Activated CD4-positive, alpha-beta T cell treated with anti-CD3 and anti-CD28 coated beads for 36 hours (primary cell): ENCODE data around the gene SEMA6B. TPM values are rescaled to one million over a fixed set of nuclear protein-coding genes. Genes with fewer than 3 reads are reported as not detected.

Experiments
- ATAC-seq: fragments of 200-7000 bp; cut with Tn5 transposase; one replicate; pipeline ENCODE4 v1.10.0; 2021; ENCODE audit warnings: mild to moderate bottlenecking, moderate library complexity
- CTCF ChIA-PET: fragments of 350-600 bp; sonication (Branson Sonifier 250); formaldehyde crosslinking; loops from one replicate; lab custom pipeline; 2021; ENCODE audit warnings: antibody characterized with exemption; lab: Charles Lee
- POLR2A ChIA-PET: fragments of 350-600 bp; sonication (Branson Sonifier 250); formaldehyde crosslinking; loops from one replicate; lab custom pipeline; 2021; ENCODE audit warnings: antibody characterized with exemption, inconsistent platforms; lab: Charles Lee
- DNase-seq: peaks from one replicate; pipeline ENCODE4 v3.0.0-alpha.2; 2020
- H3K27ac Mint-ChIP-seq: one replicate; pipeline ENCODE4 v1.8.0; 2021; ENCODE audit warnings: mixed read lengths
- H3K27me3 Mint-ChIP-seq: one replicate; pipeline ENCODE4 v1.8.0; 2021; ENCODE audit warnings: mixed read lengths
- H3K36me3 Mint-ChIP-seq: one replicate; pipeline ENCODE4 v1.8.0; 2021; ENCODE audit warnings: low read depth, mixed read lengths
- H3K4me1 Mint-ChIP-seq: one replicate; pipeline ENCODE4 v1.8.0; 2021; ENCODE audit warnings: mixed read lengths
- H3K4me3 Mint-ChIP-seq: one replicate; pipeline ENCODE4 v1.8.0; 2021; ENCODE audit warnings: mild to moderate bottlenecking, moderate library complexity, mixed read lengths
- H3K9me3 Mint-ChIP-seq: one replicate; pipeline ENCODE4 v1.8.0; 2021; ENCODE audit warnings: low read depth, mixed read lengths
- intact Hi-C, 2 experiments: fragments of 100-400 bp; cut with DNase I in 1 of 2; cut with micrococcal nuclease in 1 of 2; formaldehyde crosslinking; loops; one replicate each; pipeline versions ENCODE4 v1.14.2 to v1.15.1; 2022 to 2024; cut with DNase I, micrococcal nuclease
- total RNA-seq, 2 experiments: library from RNA; stranded (reverse); gene quantifications; one replicate each; pipeline ENCODE4 v1.2.3, GENCODE V29; 2021

SEMA6B gene, protein sequence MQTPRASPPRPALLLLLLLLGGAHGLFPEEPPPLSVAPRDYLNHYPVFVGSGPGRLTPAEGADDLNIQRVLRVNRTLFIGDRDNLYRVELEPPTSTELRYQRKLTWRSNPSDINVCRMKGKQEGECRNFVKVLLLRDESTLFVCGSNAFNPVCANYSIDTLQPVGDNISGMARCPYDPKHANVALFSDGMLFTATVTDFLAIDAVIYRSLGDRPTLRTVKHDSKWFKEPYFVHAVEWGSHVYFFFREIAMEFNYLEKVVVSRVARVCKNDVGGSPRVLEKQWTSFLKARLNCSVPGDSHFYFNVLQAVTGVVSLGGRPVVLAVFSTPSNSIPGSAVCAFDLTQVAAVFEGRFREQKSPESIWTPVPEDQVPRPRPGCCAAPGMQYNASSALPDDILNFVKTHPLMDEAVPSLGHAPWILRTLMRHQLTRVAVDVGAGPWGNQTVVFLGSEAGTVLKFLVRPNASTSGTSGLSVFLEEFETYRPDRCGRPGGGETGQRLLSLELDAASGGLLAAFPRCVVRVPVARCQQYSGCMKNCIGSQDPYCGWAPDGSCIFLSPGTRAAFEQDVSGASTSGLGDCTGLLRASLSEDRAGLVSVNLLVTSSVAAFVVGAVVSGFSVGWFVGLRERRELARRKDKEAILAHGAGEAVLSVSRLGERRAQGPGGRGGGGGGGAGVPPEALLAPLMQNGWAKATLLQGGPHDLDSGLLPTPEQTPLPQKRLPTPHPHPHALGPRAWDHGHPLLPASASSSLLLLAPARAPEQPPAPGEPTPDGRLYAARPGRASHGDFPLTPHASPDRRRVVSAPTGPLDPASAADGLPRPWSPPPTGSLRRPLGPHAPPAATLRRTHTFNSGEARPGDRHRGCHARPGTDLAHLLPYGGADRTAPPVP
- total RNA-seq = not detected

GRCh38 chr19:4559569-4559968 is at the start of gene SEMA6B:
TSS of gene SEMA6B (minus strand) at chr19:4559684. CDS start at chr19:4558457, 1,227 bp downstream.
- no peak for ATAC-seq
- H3K36me3 Mint-ChIP-seq = no peaks in the 10 kb centered on the region
- intact Hi-C loops = no loop called here
- no peaks in the 10 kb centered on the region for H3K27me3 Mint-ChIP-seq
- H3K27ac Mint-ChIP-seq = no peak within 1 kb of the TSS
- no peaks in the 10 kb centered on the region for H3K4me1 Mint-ChIP-seq
- H3K9me3 Mint-ChIP-seq = no peaks in the 10 kb centered on the region
- ChIA-PET CTCF (interaction anchor here (0.6 to 2.1 kb wide), 6 partner anchors 7 to 75 kb away, joined by 3 to 4 read pairs (median 3); no protein-coding TSS in a partner anchor), POLR2A (no interaction called here)
- DNase-seq = no peak
- H3K4me3 Mint-ChIP-seq = no peak within 1 kb of the TSS

- peaks cover 18% of the 10 kb centered on the region for H3K27me3 Mint-ChIP-seq
- H3K4me1 Mint-ChIP-seq = no peaks in the 10 kb centered on the region
- intact Hi-C loops = no loop called here
- ChIA-PET POLR2A (no interaction called here), CTCF (interaction anchor here (0.8 kb wide), 1 partner anchor 30 kb away, joined by 3 read pairs; no protein-coding TSS in a partner anchor)
- H3K36me3 Mint-ChIP-seq = no peaks in the 10 kb centered on the region
- DNase-seq = no peak
- H3K27ac Mint-ChIP-seq = no peak overlapping the region
- H3K9me3 Mint-ChIP-seq = no peaks in the 10 kb centered on the region
- no peak overlapping the region for H3K4me3 Mint-ChIP-seq
- no peak for ATAC-seq
Measured at GRCh38 chr19:4606921-4607678, 47.6 kb upstream of the SEMA6B start.

- CTCF ChIA-PET = no interaction called here
- intact Hi-C loops = no loop called here
- POLR2A ChIA-PET = no interaction called here
- Mint-ChIP-seq H3K4me3 (no peak overlapping the region), H3K36me3 (no peaks in the 10 kb centered on the region), H3K27ac (no peak overlapping the region), H3K27me3 (peaks cover 22% of the 10 kb centered on the region), H3K9me3 (no peaks in the 10 kb centered on the region), H3K4me1 (no peaks in the 10 kb centered on the region)
- ATAC-seq (no peak), DNase-seq (no peak)
Measured at GRCh38 chr19:4606181-4606580, 46.7 kb upstream of the SEMA6B start.

DNA sequence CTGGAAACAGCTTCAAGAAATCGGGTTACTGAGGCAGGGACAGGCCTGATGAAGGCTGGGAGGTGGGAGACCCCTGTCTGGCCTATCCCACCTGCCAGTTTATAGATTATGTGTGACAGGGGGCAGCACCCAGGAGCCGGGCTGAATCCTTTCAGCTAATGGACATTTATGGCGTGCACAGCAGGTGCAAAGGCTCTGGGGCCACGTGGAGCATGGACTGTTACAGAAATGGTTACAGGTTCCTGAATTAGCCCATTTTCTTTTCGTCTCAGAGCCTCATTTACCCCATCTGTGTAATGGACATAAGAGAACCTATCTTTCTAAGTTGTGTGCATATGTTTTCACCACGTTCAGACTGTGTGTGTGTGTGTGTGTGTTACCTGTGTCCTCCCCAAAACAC is 45.4 kb upstream of the SEMA6B start:
- POLR2A ChIA-PET = no interaction called here
- H3K4me3 Mint-ChIP-seq = no peak overlapping the region
- H3K27me3 Mint-ChIP-seq = peaks cover 22% of the 10 kb centered on the region
- DNase-seq (no peak), ATAC-seq (no peak)
- intact Hi-C loops = no loop called here
- no peaks in the 10 kb centered on the region for H3K36me3 Mint-ChIP-seq
- no peak overlapping the region for H3K27ac Mint-ChIP-seq
- no peaks in the 10 kb centered on the region for H3K4me1 Mint-ChIP-seq
- H3K9me3 Mint-ChIP-seq = no peaks in the 10 kb centered on the region
- CTCF ChIA-PET = no interaction called here

DNA sequence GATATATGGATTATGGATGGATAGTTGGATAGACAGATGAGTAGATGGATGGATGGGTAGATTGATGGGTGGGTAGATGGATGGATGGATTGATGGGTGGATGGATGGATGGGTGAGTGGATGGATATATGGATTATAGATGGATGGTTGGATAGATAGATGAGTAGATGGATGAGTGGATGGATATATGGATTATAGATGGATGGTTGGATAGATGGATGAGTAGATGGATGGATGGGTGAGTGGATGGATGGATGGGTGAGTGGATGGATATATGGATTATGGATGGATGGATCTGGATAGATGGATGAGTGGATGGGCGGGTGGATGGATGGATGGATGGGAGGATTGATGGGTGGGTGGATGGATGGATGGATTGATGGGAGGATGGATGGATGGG is 43.4 kb upstream of the SEMA6B start:
- intact Hi-C loops = no loop called here
- Mint-ChIP-seq H3K27me3 (peaks cover 31% of the 10 kb centered on the region), H3K36me3 (no peaks in the 10 kb centered on the region), H3K4me1 (peaks cover 3% of the 10 kb centered on the region), H3K4me3 (no peak overlapping the region), H3K27ac (no peak overlapping the region), H3K9me3 (no peaks in the 10 kb centered on the region)
- ChIA-PET CTCF (no interaction called here), POLR2A (no interaction called here)
- DNase-seq (no peak), ATAC-seq (no peak)

DNA sequence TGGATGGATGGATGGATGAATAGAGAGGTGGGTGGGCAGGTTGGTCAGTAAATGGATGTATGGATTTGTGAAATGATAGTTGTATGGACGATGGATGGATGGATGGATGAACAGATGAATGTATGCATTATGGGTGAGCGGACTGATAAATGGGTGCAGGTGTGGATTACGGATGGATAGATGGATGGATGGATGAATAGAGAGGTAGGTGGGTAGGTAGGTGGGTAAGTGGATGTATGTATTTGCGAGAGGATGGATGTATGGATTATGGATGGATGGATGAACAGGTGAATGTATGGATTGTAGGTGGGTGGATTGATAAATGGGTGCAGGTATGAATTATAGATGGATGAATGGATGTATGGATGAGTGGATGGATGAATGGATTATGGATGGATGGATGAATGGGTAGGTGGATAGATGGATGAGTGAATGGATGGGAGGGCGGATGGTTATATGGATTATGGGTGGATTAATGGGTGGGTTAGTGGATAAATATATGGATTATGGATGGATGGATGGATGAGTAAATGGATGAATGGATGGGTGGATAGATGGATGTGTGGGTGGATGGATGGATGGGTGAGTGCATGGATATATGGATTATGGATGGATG is 42.8 kb upstream of the SEMA6B start:
- Mint-ChIP-seq H3K27me3 (peaks cover 31% of the 10 kb centered on the region), H3K4me1 (peaks cover 6% of the 10 kb centered on the region), H3K36me3 (no peaks in the 10 kb centered on the region), H3K4me3 (no peak overlapping the region), H3K9me3 (no peaks in the 10 kb centered on the region), H3K27ac (no peak overlapping the region)
- ChIA-PET POLR2A (no interaction called here), CTCF (no interaction called here)
- intact Hi-C loops = no loop called here
- DNase-seq = no peak
- ATAC-seq = no peak

DNA sequence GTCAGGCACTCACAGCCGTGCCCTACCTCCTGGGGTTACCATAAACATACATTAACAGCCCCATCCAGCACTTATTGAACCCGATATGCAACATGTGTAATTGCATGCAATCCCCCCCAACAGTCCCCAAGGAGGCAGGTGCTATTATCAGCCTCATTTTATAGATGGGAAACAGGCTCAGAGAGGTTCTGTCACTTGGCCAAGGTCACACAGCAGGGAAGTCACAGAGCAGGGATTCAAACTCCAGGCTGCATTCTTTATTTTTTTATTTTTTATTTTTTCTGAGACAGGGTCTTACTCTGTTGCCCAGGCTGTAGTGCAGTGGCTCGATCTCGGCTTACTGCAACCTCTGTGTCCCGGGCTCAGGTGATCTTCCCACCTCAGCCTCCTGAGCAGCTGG is 41.4 kb upstream of the SEMA6B start:
- Mint-ChIP-seq H3K4me1 (peaks cover 7% of the 10 kb centered on the region), H3K4me3 (no peak overlapping the region), H3K36me3 (no peaks in the 10 kb centered on the region), H3K27me3 (peaks cover 32% of the 10 kb centered on the region), H3K9me3 (no peaks in the 10 kb centered on the region), H3K27ac (no peak overlapping the region)
- ATAC-seq = no peak
- ChIA-PET POLR2A (no interaction called here), CTCF (no interaction called here)
- intact Hi-C loops = no loop called here
- no peak for DNase-seq

GRCh38 chr19:4600082-4600481 is 40.6 kb upstream of the SEMA6B start:
- ATAC-seq (no peak), DNase-seq (no peak)
- CTCF ChIA-PET = no interaction called here
- Mint-ChIP-seq H3K4me1 (peaks cover 7% of the 10 kb centered on the region), H3K27ac (no peak overlapping the region), H3K4me3 (no peak overlapping the region), H3K9me3 (no peaks in the 10 kb centered on the region), H3K27me3 (peaks cover 34% of the 10 kb centered on the region), H3K36me3 (no peaks in the 10 kb centered on the region)
- POLR2A ChIA-PET = no interaction called here
- intact Hi-C loops = no loop called here

GRCh38 chr19:4598712-4599111 is 39.2 kb upstream of the SEMA6B start:
- DNase-seq = no peak
- no peak for ATAC-seq
- H3K4me1 Mint-ChIP-seq = peaks cover 7% of the 10 kb centered on the region
- ChIA-PET CTCF (no interaction called here), POLR2A (no interaction called here)
- peaks cover 41% of the 10 kb centered on the region for H3K27me3 Mint-ChIP-seq
- no peak overlapping the region for H3K4me3 Mint-ChIP-seq
- intact Hi-C loops = loop anchor here in 1 of 2 experiments (2.0 kb wide), 1 partner anchor 38 kb away; no protein-coding TSS in a partner anchor
- no peak overlapping the region for H3K27ac Mint-ChIP-seq
- H3K9me3 Mint-ChIP-seq = no peaks in the 10 kb centered on the region
- H3K36me3 Mint-ChIP-seq = no peaks in the 10 kb centered on the region

GRCh38 chr19:4597975-4598671 is 38.6 kb upstream of the SEMA6B start:
- peak; percentile 77 for DNase-seq
- Mint-ChIP-seq H3K4me3 (no peak overlapping the region), H3K9me3 (no peaks in the 10 kb centered on the region), H3K27ac (no peak overlapping the region), H3K36me3 (no peaks in the 10 kb centered on the region), H3K27me3 (peaks cover 41% of the 10 kb centered on the region), H3K4me1 (peaks cover 7% of the 10 kb centered on the region)
- ChIA-PET POLR2A (no interaction called here), CTCF (interaction anchor here (0.8 kb wide), 1 partner anchor 29 kb away, joined by 3 read pairs; no protein-coding TSS in a partner anchor)
- peak; percentile 77 for ATAC-seq
- intact Hi-C loops = loop anchor here in 1 of 2 experiments (2.0 kb wide), 1 partner anchor 39 kb away; no protein-coding TSS in a partner anchor
